GM23338 (cell line): Measurements from ENCODE around the gene PNPLA3. TPM values are rescaled to one million over a fixed set of nuclear protein-coding genes. Genes with fewer than 3 reads are reported as not detected.

ENCODE experiments used
- ATAC-seq: fragments of 200-7000 bp; cut with Tn5 transposase; 3 replicates; pipeline ENCODE4 v1.9.1; 2020
- DNase-seq: peaks from one replicate; pipeline ENCODE4 v3.0.0-alpha.2; 2015; ENCODE audit warnings: low spot score
- H2AFZ ChIP-seq: fragments of 200-600 bp; sonication (generic); 2 replicates; pipeline ENCODE4 v1.8.0; 2016; ENCODE audit warnings: antibody characterized with exemption, mild to moderate bottlenecking, moderate library complexity
- H3F3A ChIP-seq: fragments of 200-600 bp; sonication (generic); replicated peaks from 2 replicates; pipeline ENCODE4 v1.8.0; 2017; ENCODE audit warnings: antibody characterized with exemption, mixed run types, low read depth
- H3K27ac ChIP-seq: fragments of 200-600 bp; sonication (generic); 2 replicates; pipeline ENCODE4 v1.6.1; 2016; ENCODE audit warnings: low read depth
- H3K27me3 ChIP-seq: fragments of 200-600 bp; sonication (generic); 2 replicates; pipeline ENCODE4 v1.8.0; 2016; ENCODE audit warnings: mild to moderate bottlenecking, mixed run types, moderate library complexity; ENCODE audit not compliant: insufficient read depth
- H3K36me3 ChIP-seq: fragments of 200-600 bp; sonication (generic); 2 replicates; pipeline ENCODE4 v1.8.0; 2016; ENCODE audit warnings: mild to moderate bottlenecking; ENCODE audit not compliant: insufficient read depth
- H3K4me1 ChIP-seq: fragments of 200-600 bp; sonication (generic); 2 replicates; pipeline ENCODE4 v1.8.0; 2016; ENCODE audit warnings: mild to moderate bottlenecking, moderate library complexity; ENCODE audit not compliant: insufficient read depth
- H3K4me2 ChIP-seq: fragments of 200-600 bp; sonication (generic); 2 replicates; pipeline ENCODE4 v1.7.1; 2017; ENCODE audit warnings: mixed run types
- H3K4me3 ChIP-seq: fragments of 200-600 bp; sonication (generic); 2 replicates; pipeline ENCODE4 v1.6.1; 2016; ENCODE audit warnings: mixed run types
- H3K79me2 ChIP-seq: fragments of 200-600 bp; sonication (generic); replicated peaks from 2 replicates; pipeline ENCODE4 v1.8.0; 2017; ENCODE audit warnings: mild to moderate bottlenecking; ENCODE audit not compliant: insufficient read depth
- H3K9me2 ChIP-seq: fragments of 200-600 bp; sonication (generic); 2 replicates; pipeline ENCODE4 v1.8.0; 2017; ENCODE audit not compliant: insufficient read depth
- H4K20me1 ChIP-seq: fragments of 200-600 bp; sonication (generic); replicated peaks from 2 replicates; pipeline ENCODE4 v1.8.0; 2017; ENCODE audit warnings: mild to moderate bottlenecking; ENCODE audit not compliant: insufficient read depth
- H3K27ac Mint-ChIP-seq: 2 replicates; pipeline ENCODE4 v1.8.0; 2020; ENCODE audit warnings: inconsistent platforms, mild to moderate bottlenecking, moderate library complexity, mixed read lengths
- H3K27me3 Mint-ChIP-seq: 3 replicates; pipeline ENCODE4 v1.8.0; 2022; ENCODE audit warnings: low read depth, mild to moderate bottlenecking, moderate library complexity, mixed read lengths, inconsistent platforms; ENCODE audit not compliant: insufficient read depth, poor library complexity
- H3K36me3 Mint-ChIP-seq: 3 replicates; pipeline ENCODE4 v1.8.0; 2021; ENCODE audit warnings: low read depth, mild to moderate bottlenecking, inconsistent platforms, moderate library complexity, mixed read lengths
- H3K4me1 Mint-ChIP-seq: 3 replicates; pipeline ENCODE4 v1.8.0; 2020; ENCODE audit warnings: mild to moderate bottlenecking, inconsistent platforms, mixed read lengths
- H3K4me3 Mint-ChIP-seq: 3 replicates; pipeline ENCODE4 v1.8.0; 2021; ENCODE audit warnings: moderate library complexity, mild to moderate bottlenecking, inconsistent platforms, mixed read lengths
- H3K9me3 Mint-ChIP-seq: 3 replicates; pipeline ENCODE4 v1.8.0; 2020; ENCODE audit warnings: moderate library complexity, mild to moderate bottlenecking, inconsistent platforms, mixed read lengths
- CREB1 ChIP-seq: fragments of 250-450 bp; sonication (Bioruptor Pico); IDR thresholded peaks from 2 replicates; pipeline ENCODE4 v1.5.0; 2020; ENCODE audit warnings: low read depth, mild to moderate bottlenecking, moderate library complexity
- EZH2 ChIP-seq: fragments of 200-600 bp; sonication (generic); IDR thresholded peaks from one replicate; pipeline ENCODE4 v1.8.0; 2017; ENCODE audit warnings: antibody characterized with exemption, mild to moderate bottlenecking, low read depth; ENCODE audit not compliant: unreplicated experiment
- NANOG ChIP-seq: IDR thresholded peaks from 2 replicates; pipeline ENCODE4 v1.6.1; 2016; ENCODE audit warnings: antibody characterized with exemption, borderline replicate concordance
- STAT1 ChIP-seq: IDR thresholded peaks from one replicate; pipeline ENCODE4 v1.6.1; 2016; ENCODE audit warnings: antibody characterized with exemption; ENCODE audit not compliant: unreplicated experiment
- polyA plus RNA-seq: library from polyadenylated mRNA; unstranded; fragments of >200 nt; fragmentation: Nextera tagmentation; extraction: Ambion mirVana; gene quantifications from 2 replicates; pipeline ENCODE4 v1.2.1, GENCODE V29; 2016
- total RNA-seq: library from RNA; depleted of rRNA; stranded (reverse); fragments of >200 nt; shearing (Covaris generic); gene quantifications from 2 replicates; pipeline ENCODE4 v1.2.3, GENCODE V29; 2014
- TF ChIP-seq, protein P1 (sequence below): fragments of 250-450 bp; sonication (Bioruptor Pico); IDR thresholded peaks from 2 replicates; pipeline ENCODE4 v1.5.0; 2020; ENCODE audit warnings: mild to moderate bottlenecking, moderate library complexity
- TF ChIP-seq, protein P2 (sequence below): IDR thresholded peaks from 2 replicates; pipeline ENCODE4 v1.6.1; 2016; ENCODE audit warnings: antibody characterized with exemption

Gene PNPLA3
- total and polyA plus RNA-seq, 2 experiments from 2014 or later: 17.7 to 23.4 TPM

DNA sequence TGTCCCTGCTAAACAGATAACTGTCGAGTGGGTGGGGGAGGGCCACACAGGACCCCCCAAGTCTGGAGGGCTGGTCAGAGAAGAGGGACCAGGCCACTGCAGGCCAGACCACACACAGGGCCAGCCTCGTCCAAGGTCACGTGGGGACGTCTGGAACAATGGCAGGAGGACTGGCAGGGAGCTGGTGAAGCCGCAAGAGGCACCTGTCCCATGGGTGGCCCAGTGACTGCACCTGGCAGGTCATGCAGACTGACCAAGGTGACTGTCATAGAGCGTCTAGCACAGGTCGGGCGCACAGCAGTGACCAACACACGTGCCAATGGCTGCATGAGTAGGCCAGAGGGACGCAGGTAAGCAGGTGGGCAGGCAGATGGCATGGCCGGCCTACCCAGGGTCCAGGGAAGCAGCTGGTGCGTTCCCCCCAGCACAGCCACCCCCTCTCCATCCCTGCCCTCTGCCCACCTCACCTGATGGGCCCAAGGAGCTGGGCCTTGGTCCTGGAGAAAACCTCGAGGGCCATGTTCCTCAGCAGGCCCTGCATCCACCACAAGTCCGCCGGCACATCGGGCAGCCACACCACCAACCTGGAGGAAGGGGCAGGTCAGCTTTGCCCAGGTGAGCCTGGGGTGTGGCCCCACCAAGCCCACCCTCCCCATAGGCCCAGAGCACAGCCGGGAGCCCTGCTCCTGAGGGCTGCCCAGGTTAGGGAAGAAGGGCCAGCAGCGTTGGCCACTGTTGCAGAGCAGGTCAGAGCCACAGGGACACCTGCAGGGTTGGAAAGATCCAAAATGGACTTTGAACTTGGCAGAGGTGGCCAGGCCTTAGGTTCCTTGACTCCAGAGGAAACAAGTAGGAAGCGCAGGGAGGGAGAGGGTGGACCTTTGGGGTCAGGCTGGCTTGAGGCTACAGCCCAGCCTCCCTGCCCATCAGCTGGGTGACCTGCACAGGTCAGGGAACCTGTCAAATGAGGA is 42.2 kb upstream of the PNPLA3 start (continued):
- TF ChIP-seq, protein P1, sequence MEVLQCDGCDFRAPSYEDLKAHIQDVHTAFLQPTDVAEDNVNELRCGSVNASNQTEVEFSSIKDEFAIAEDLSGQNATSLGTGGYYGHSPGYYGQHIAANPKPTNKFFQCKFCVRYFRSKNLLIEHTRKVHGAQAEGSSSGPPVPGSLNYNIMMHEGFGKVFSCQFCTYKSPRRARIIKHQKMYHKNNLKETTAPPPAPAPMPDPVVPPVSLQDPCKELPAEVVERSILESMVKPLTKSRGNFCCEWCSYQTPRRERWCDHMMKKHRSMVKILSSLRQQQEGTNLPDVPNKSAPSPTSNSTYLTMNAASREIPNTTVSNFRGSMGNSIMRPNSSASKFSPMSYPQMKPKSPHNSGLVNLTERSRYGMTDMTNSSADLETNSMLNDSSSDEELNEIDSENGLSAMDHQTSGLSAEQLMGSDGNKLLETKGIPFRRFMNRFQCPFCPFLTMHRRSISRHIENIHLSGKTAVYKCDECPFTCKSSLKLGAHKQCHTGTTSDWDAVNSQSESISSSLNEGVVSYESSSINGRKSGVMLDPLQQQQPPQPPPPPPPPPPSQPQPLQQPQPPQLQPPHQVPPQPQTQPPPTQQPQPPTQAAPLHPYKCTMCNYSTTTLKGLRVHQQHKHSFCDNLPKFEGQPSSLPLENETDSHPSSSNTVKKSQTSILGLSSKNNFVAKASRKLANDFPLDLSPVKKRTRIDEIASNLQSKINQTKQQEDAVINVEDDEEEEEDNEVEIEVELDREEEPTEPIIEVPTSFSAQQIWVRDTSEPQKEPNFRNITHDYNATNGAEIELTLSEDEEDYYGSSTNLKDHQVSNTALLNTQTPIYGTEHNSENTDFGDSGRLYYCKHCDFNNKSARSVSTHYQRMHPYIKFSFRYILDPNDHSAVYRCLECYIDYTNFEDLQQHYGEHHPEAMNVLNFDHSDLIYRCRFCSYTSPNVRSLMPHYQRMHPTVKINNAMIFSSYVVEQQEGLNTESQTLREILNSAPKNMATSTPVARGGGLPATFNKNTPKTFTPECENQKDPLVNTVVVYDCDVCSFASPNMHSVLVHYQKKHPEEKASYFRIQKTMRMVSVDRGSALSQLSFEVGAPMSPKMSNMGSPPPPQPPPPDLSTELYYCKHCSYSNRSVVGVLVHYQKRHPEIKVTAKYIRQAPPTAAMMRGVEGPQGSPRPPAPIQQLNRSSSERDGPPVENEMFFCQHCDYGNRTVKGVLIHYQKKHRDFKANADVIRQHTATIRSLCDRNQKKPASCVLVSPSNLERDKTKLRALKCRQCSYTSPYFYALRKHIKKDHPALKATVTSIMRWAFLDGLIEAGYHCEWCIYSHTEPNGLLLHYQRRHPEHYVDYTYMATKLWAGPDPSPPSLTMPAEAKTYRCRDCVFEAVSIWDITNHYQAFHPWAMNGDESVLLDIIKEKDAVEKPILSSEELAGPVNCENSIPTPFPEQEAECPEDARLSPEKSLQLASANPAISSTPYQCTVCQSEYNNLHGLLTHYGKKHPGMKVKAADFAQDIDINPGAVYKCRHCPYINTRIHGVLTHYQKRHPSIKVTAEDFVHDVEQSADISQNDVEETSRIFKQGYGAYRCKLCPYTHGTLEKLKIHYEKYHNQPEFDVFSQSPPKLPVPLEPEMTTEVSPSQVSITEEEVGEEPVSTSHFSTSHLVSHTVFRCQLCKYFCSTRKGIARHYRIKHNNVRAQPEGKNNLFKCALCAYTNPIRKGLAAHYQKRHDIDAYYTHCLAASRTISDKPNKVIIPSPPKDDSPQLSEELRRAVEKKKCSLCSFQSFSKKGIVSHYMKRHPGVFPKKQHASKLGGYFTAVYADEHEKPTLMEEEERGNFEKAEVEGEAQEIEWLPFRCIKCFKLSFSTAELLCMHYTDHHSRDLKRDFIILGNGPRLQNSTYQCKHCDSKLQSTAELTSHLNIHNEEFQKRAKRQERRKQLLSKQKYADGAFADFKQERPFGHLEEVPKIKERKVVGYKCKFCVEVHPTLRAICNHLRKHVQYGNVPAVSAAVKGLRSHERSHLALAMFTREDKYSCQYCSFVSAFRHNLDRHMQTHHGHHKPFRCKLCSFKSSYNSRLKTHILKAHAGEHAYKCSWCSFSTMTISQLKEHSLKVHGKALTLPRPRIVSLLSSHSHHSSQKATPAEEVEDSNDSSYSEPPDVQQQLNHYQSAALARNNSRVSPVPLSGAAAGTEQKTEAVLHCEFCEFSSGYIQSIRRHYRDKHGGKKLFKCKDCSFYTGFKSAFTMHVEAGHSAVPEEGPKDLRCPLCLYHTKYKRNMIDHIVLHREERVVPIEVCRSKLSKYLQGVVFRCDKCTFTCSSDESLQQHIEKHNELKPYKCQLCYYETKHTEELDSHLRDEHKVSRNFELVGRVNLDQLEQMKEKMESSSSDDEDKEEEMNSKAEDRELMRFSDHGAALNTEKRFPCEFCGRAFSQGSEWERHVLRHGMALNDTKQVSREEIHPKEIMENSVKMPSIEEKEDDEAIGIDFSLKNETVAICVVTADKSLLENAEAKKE (CRISPR knock-in tag): no peak
- no peak for TF ChIP-seq STAT1
- TF ChIP-seq, protein P2, sequence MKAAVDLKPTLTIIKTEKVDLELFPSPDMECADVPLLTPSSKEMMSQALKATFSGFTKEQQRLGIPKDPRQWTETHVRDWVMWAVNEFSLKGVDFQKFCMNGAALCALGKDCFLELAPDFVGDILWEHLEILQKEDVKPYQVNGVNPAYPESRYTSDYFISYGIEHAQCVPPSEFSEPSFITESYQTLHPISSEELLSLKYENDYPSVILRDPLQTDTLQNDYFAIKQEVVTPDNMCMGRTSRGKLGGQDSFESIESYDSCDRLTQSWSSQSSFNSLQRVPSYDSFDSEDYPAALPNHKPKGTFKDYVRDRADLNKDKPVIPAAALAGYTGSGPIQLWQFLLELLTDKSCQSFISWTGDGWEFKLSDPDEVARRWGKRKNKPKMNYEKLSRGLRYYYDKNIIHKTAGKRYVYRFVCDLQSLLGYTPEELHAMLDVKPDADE: no peak

DNA sequence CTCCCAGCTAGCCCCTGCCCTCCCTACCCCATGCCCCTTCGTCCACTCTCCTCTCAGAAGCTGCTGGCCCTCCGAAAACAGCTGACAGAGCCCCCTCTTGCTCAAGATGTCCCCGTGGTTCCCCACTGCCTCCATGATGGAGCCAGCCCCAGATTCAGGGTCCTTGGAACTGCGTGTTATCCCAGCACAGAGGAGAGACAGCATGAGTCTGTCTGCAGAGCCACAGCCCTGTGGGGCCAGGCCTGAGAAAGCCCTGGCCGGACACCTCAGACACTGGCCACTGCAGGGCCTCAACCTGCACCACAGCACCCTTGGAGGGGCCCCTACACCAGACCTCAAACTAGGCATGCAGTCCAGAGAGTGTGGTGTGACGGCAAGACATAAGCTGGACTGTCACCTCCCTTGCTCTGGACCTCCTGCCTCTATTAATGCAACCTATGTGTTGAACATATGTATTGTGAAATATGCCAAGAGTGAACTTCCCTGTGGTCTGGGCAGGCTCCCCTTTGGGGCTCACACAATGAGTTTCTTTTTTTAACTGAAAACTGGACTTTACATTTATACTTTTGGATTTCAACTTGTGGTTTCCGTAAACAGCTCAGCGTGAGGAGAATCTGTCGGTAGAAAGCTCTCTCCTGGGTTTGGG is 41.4 kb upstream of the PNPLA3 start:
- TF ChIP-seq EZH2 (no peak), NANOG (no peak), CREB1 (no peak)

More for the DNA sequence above, 41.4 kb upstream of the PNPLA3 start:
- Histone ChIP-seq H3K4me2 (no peak overlapping the region), H3K27me3 (no peaks in the 10 kb centered on the region), H3F3A (no peaks in the 10 kb centered on the region), H3K9me2 (no peaks in the 10 kb centered on the region), H3K4me1 (no peaks in the 10 kb centered on the region), H3K4me3 (no peak overlapping the region), H3K79me2 (no peaks in the 10 kb centered on the region), H3K36me3 (no peaks in the 10 kb centered on the region; the same call in 1 of the 2 replicates), H3K27ac (no peak overlapping the region), H2AFZ (no peak overlapping the region), H4K20me1 (no peaks in the 10 kb centered on the region; the same call in 1 of the 2 replicates)
- no peaks in the 10 kb centered on the region for H3K9me3 Mint-ChIP-seq
- peaks cover 6% of the 10 kb centered on the region for H3K27me3 Mint-ChIP-seq
- no peaks in the 10 kb centered on the region for H3K4me1 Mint-ChIP-seq
- peaks cover 14% of the 10 kb centered on the region for H3K36me3 Mint-ChIP-seq
- no peak for DNase-seq
- ATAC-seq: no peak
- no peak overlapping the region for H3K4me3 Mint-ChIP-seq
- no peak overlapping the region for H3K27ac Mint-ChIP-seq
